K562 (cell line): ENCODE measurements around the gene HMGCLL1. TPM values are rescaled to one million over a fixed set of nuclear protein-coding genes. Genes with fewer than 3 reads are reported as not detected.

Experiments
- ATAC-seq: fragments of 200-7000 bp; cut with Tn5 transposase; 3 replicates; pipeline ENCODE4 v1.9.1; 2020; ENCODE audit warnings: moderate library complexity
- BruUV-seq: library from RNA; stranded (reverse); fragments of 400-500 nt; replicated peaks from 2 replicates; lab custom pipeline; 2021; lab: Mats Ljungman, UMichigan
- CTCF ChIA-PET: fragments of 300-600 bp; formaldehyde crosslinking; extraction: SDS; loops from one replicate; lab custom pipeline; 2021; ENCODE audit warnings: low intra/inter-chr PET ratio; lab: Yijun Ruan, JAX
- POLR2A ChIA-PET: fragments of 300-600, 350-650 bp; sonication (Branson Sonifier 250); formaldehyde crosslinking; extraction: SDS; loops from one replicate; lab custom pipeline; 2021; ENCODE audit warnings: antibody characterized with exemption, inconsistent platforms; lab: Yijun Ruan, JAX
- DNase-seq, 4 experiments: peaks; one replicate each; pipeline versions ENCODE4 v3.0.0 to v3.0.0-alpha.2; 2011 to 2018; ENCODE audit warnings: low spot score in 3 of 4, mixed read lengths in 3 of 4; ENCODE audit errors: extremely low read depth in 1 of 4
- FAIRE-seq: peaks from 2 replicates; lab custom pipeline; 2011; peaks lifted over from hg19 to GRCh38; lab: Jason Lieb, UNC
- H2AFZ ChIP-seq: 2 replicates; pipeline ENCODE4 v1.6.0; 2011; ENCODE audit warnings: low read depth, low read length, control low read depth, inconsistent platforms
- H3K27ac ChIP-seq: fragments of 200-600 bp; 3 replicates; pipeline ENCODE4 v1.8.0; 2011; ENCODE audit warnings: low read depth, mild to moderate bottlenecking, control low read depth, inconsistent platforms, low read length, moderate library complexity, mixed read lengths; ENCODE audit errors: extremely low read depth
- H3K27me3 ChIP-seq, 2 experiments: fragments of 300-600 bp in 1 of 2; 2 replicates in 1 of 2; 3 replicates in 1 of 2; pipeline versions ENCODE4 v1.6.0 to v1.8.0; 2011; ENCODE audit warnings: inconsistent platforms in 2 of 2, low read length in 2 of 2, mild to moderate bottlenecking in 1 of 2, mixed read lengths in 1 of 2, moderate library complexity in 1 of 2; ENCODE audit not compliant: control insufficient read depth in 2 of 2, insufficient read depth in 2 of 2
- H3K36me3 ChIP-seq: fragments of 300-600 bp; 3 replicates; pipeline ENCODE4 v1.8.0; 2011; ENCODE audit warnings: mild to moderate bottlenecking, low read length, inconsistent platforms; ENCODE audit not compliant: control insufficient read depth, insufficient read depth
- H3K4me1 ChIP-seq, 2 experiments: fragments of 200-600 bp in 1 of 2; replicated peaks in 1 of 2; 2 replicates in 1 of 2; 3 replicates in 1 of 2; pipeline versions ENCODE4 v1.5.1 to v1.8.0; 2011; ENCODE audit warnings: inconsistent platforms in 2 of 2, low read length in 2 of 2, mild to moderate bottlenecking in 1 of 2, mixed read lengths in 1 of 2, moderate library complexity in 1 of 2; ENCODE audit not compliant: control insufficient read depth in 2 of 2, insufficient read depth in 2 of 2
- H3K4me2 ChIP-seq: 2 replicates; pipeline ENCODE4 v1.6.1; 2011; ENCODE audit warnings: low read length, control low read depth, inconsistent platforms, mixed read lengths; ENCODE audit not compliant: insufficient read depth
- H3K4me3 ChIP-seq: fragments of 200-600 bp; sonication (generic), shearing (Covaris generic); 2 replicates; pipeline ENCODE4 v1.5.1; 2016; ENCODE audit warnings: control low read depth, inconsistent platforms
- H3K79me2 ChIP-seq: fragments of 200-600 bp; 3 replicates; pipeline ENCODE4 v1.8.0; 2011; ENCODE audit warnings: low read length, inconsistent platforms; ENCODE audit not compliant: control insufficient read depth, insufficient read depth
- H3K9ac ChIP-seq, 2 experiments: 2 replicates each; pipeline versions ENCODE4 v1.6.0 to v1.6.1; 2011; ENCODE audit warnings: low read depth in 2 of 2, low read length in 2 of 2, control low read depth in 1 of 2, inconsistent platforms in 1 of 2, mild to moderate bottlenecking in 1 of 2, mixed read lengths in 1 of 2; ENCODE audit not compliant: insufficient read depth in 1 of 2
- H3K9me1 ChIP-seq: one replicate; pipeline ENCODE4 v1.6.0; 2011; ENCODE audit warnings: inconsistent platforms, mild to moderate bottlenecking, low read length, moderate library complexity; ENCODE audit not compliant: control insufficient read depth, insufficient read depth
- H3K9me3 ChIP-seq: replicated peaks from 2 replicates; pipeline ENCODE4 v1.5.1; 2011; ENCODE audit warnings: low read depth, low read length, inconsistent platforms; ENCODE audit not compliant: control insufficient read depth, insufficient read depth
- H4K20me1 ChIP-seq: replicated peaks from 2 replicates; pipeline ENCODE4 v1.6.1; 2011; ENCODE audit warnings: low read length, inconsistent platforms, mixed read lengths; ENCODE audit not compliant: control insufficient read depth, insufficient read depth
- BACH1 ChIP-seq: fragments of 200-800 bp; sonication (Bioruptor generic); IDR thresholded peaks from 2 replicates; pipeline ENCODE4 v1.6.1; 2016; ENCODE audit warnings: missing genetic modification characterization, missing compliant biosample characterization
- BCLAF1 ChIP-seq, 2 experiments: fragments of 450-650 bp in 1 of 2; IDR thresholded peaks; 2 replicates each; pipeline ENCODE4 v1.6.1; 2011 to 2017; ENCODE audit warnings: low read depth in 2 of 2, antibody characterized with exemption in 1 of 2, borderline replicate concordance in 1 of 2, low read length in 1 of 2, mild to moderate bottlenecking in 1 of 2, mixed read lengths in 1 of 2; ENCODE audit not compliant: control insufficient read depth in 1 of 2
- CBX2 ChIP-seq: fragments of 200-600 bp; sonication (generic); IDR thresholded peaks from one replicate; pipeline ENCODE4 v1.6.1; 2012; ENCODE audit warnings: mild to moderate bottlenecking, low read length, inconsistent platforms; ENCODE audit not compliant: insufficient read depth, poor library complexity, severe bottlenecking
- EWSR1 ChIP-seq: fragments of 450-650 bp; IDR thresholded peaks from 2 replicates; pipeline ENCODE4 v1.6.1; 2018; ENCODE audit warnings: borderline replicate concordance, mild to moderate bottlenecking, low read depth, moderate library complexity; ENCODE audit not compliant: partially characterized antibody
- FOXA3 ChIP-seq, 2 experiments: fragments of 450-650 bp in 1 of 2; sonication (generic) in 1 of 2; formaldehyde crosslinking; IDR thresholded peaks in 1 of 2; conservative IDR thresholded peaks in 1 of 2; 2 replicates each; pipeline versions ENCODE4 v1.4.0 to v1.8.0; 2020 to 2022; ENCODE audit warnings: mild to moderate bottlenecking in 2 of 2, missing genetic modification reagents in 1 of 2
- HCFC1 ChIP-seq: IDR thresholded peaks from 2 replicates; pipeline ENCODE4 v1.6.1; 2012; ENCODE audit warnings: low read depth, low read length, improper control_type of control experiment
- HIVEP1 ChIP-seq: fragments of 250-450 bp; sonication (Bioruptor Pico); IDR thresholded peaks from 2 replicates; pipeline ENCODE4 v1.4.0; 2020; ENCODE audit warnings: mild to moderate bottlenecking
- KAT2B ChIP-seq: IDR thresholded peaks from one replicate; pipeline ENCODE4 v1.6.1; 2012; ENCODE audit warnings: low read depth, mild to moderate bottlenecking, control low read depth, inconsistent platforms, low read length, moderate library complexity
- NFATC3 ChIP-seq: fragments of 450-650 bp; IDR thresholded peaks from 2 replicates; pipeline ENCODE4 v1.6.1; 2017; ENCODE audit warnings: mild to moderate bottlenecking
- NR4A1 ChIP-seq, 2 experiments: fragments of 250-450 bp in 1 of 2; fragments of 450-650 bp in 1 of 2; sonication (Bioruptor Pico) in 1 of 2; IDR thresholded peaks; 2 replicates each; pipeline versions ENCODE4 v1.4.0 to v1.6.1; 2016 to 2020; ENCODE audit warnings: mild to moderate bottlenecking in 2 of 2, missing compliant biosample characterization in 1 of 2, missing genetic modification characterization in 1 of 2, moderate library complexity in 1 of 2
- ZBTB33 ChIP-seq: sonication (generic); formaldehyde crosslinking; IDR thresholded peaks from 2 replicates; pipeline ENCODE4 v1.8.1; 2023; ENCODE audit warnings: mild to moderate bottlenecking, missing genetic modification reagents
- WGBS: fragments of 100-300 bp; shearing (Covaris generic); methylation state at CpG from one replicate; pipeline ENCODE4 v1.1.6; 2016; ENCODE audit warnings: low coverage, mixed read lengths; ENCODE audit not compliant: insufficient coverage; ENCODE audit errors: missing lambda C conversion rate; 5-methylcytosine and 5-hydroxymethylcytosine counted together
- in situ Hi-C: fragments of 300-500 bp; cut with MboI; formaldehyde crosslinking; loops from 4 replicates; pipeline ENCODE4 v1.15.0; 2018; ENCODE audit warnings: inconsistent platforms, mixed read lengths
- intact Hi-C: fragments of 100-400 bp; cut with micrococcal nuclease; formaldehyde crosslinking; loops from 2 replicates; pipeline ENCODE4 v1.14.2; 2022
- polyA plus RNA-seq, 8 experiments: library from polyadenylated mRNA; depleted of rRNA in 4 of 8; stranded (reverse) in 5 of 8; unstranded in 3 of 8; fragments of >200 nt; fragmentation: Nextera tagmentation in 2 of 8; fragmentation: Illumina TruSeq in 1 of 8; extraction: Ambion mirVana in 2 of 8; extraction: Trizol in 1 of 8; gene quantifications; 2 replicates each; pipeline versions ENCODE4 v1.2.1 to v1.2.3, GENCODE V29; 2011 to 2014; ENCODE audit warnings: inconsistent platforms in 1 of 8, missing spikeins in 1 of 8
- total RNA-seq, 7 experiments: library from RNA; depleted of rRNA in 6 of 7; stranded (reverse); fragments of >200 nt in 6 of 7; fragmentation: Illumina TruSeq in 2 of 7; extraction: Trizol in 2 of 7; gene quantifications; 2 replicates each; pipeline versions ENCODE4 v1.2.1 to v1.2.3, GENCODE V29; 2011 to 2021; ENCODE audit warnings: low replicate concordance in 1 of 7

The HMGCLL1 gene
- total and polyA plus RNA-seq, 9 of the 15 experiments (the other 6 are each of a cell fraction or from before 2014, with no cell fraction given), result not detected

- intact Hi-C loops, result no loop called here
- H3K4me3 ChIP-seq, result no peak overlapping the region
- H2AFZ ChIP-seq, result no peak overlapping the region
- no peak overlapping the region for H3K27ac ChIP-seq
- in situ Hi-C loops, result no loop called here
- 2% methylated on average over 3 of the region's 3 CpGs for WGBS
- H3K36me3 ChIP-seq, result no peaks in the 10 kb centered on the region
- no TSS peak for BruUV-seq
- H4K20me1 ChIP-seq, result no peaks in the 10 kb centered on the region
- H3K79me2 ChIP-seq, result no peaks in the 10 kb centered on the region
- H3K4me2 ChIP-seq, result no peak overlapping the region
- POLR2A ChIA-PET, result no interaction called here
- no peak overlapping the region for H3K9ac ChIP-seq
- no peaks in the 10 kb centered on the region for H3K27me3 ChIP-seq
- ATAC-seq (no peak), DNase-seq (no peak), FAIRE-seq (no peak)
- H3K4me1 ChIP-seq, result no peaks in the 10 kb centered on the region
- H3K9me1 ChIP-seq, result no peaks in the 10 kb centered on the region
- H3K9me3 ChIP-seq, result no peaks in the 10 kb centered on the region
- CTCF ChIA-PET, result no interaction called here
- TF ChIP-seq KAT2B, result no peak
Observed at GRCh38 chr6:55449225-55449624, 129.8 kb downstream of the HMGCLL1 start.

- Histone ChIP-seq H3K79me2 (no peaks in the 10 kb centered on the region), H3K9me3 (no peaks in the 10 kb centered on the region), H2AFZ (no peak overlapping the region), H3K27ac (no peak overlapping the region), H3K36me3 (no peaks in the 10 kb centered on the region), H3K9me1 (no peaks in the 10 kb centered on the region), H4K20me1 (no peaks in the 10 kb centered on the region), H3K4me2 (no peak overlapping the region), H3K4me3 (no peak overlapping the region), H3K27me3 (no peaks in the 10 kb centered on the region), H3K9ac (no peak overlapping the region), H3K4me1 (no peaks in the 10 kb centered on the region)
- BruUV-seq, result no TSS peak
- intact Hi-C loops (no loop called here), in situ Hi-C loops (no loop called here)
- CTCF ChIA-PET, result no interaction called here
- POLR2A ChIA-PET, result no interaction called here
- FAIRE-seq (no peak), ATAC-seq (no peak), DNase-seq (no peak)
- TF ChIP-seq NFATC3, result no peak
- no peak for TF ChIP-seq NR4A1 (CRISPR knock-in tag; IDR thresholded peaks at IDR 0.05)
- no peak for TF ChIP-seq NR4A1 (tag; IDR thresholded peaks at IDR 0.05)
- TF ChIP-seq ZBTB33 (CRISPR knock-in tag), result no peak
- no peak for TF ChIP-seq CBX2
- no peak for TF ChIP-seq EWSR1
- TF ChIP-seq FOXA3 (CRISPR knock-in tag; conservative IDR thresholded peaks at IDR 0.05 in 1 of 2, IDR thresholded peaks at IDR 0.05 in 1 of 2), result no peak
- TF ChIP-seq HIVEP1, result no peak
- TF ChIP-seq HCFC1, result no peak
- no peak for TF ChIP-seq BACH1
- no peak for TF ChIP-seq BCLAF1 (IDR thresholded peaks at IDR 0.05; ENCODE audit: borderline replicate concordance in 1 of 2, control insufficient read depth in 1 of 2, low read depth in 2 of 2, low read length in 1 of 2)
Observed at GRCh38 chr6:55448451-55448850, 130.5 kb downstream of the HMGCLL1 start.
